ENCODE data around the gene RETREG1.

RETREG1 gene

GRCh38 chr5:16521521-16522483, 95.0 kb downstream of the RETREG1 start:
- no peak for DNase-seq

- no peak for DNase-seq
Observed at GRCh38 chr5:16520841-16521240, 96.0 kb downstream of the RETREG1 start.

- no peak for DNase-seq
Observed at GRCh38 chr5:16519435-16519834, 97.4 kb downstream of the RETREG1 start.

GRCh38 chr5:16518606-16519005, 98.2 kb downstream of the RETREG1 start:
- DNase-seq = no peak

- DNase-seq = no peak
Observed at GRCh38 chr5:16515532-16515931, 101.3 kb downstream of the RETREG1 start.

GRCh38 chr5:16510098-16510497, 106.7 kb downstream of the RETREG1 start:
- DNase-seq = no peak

GRCh38 chr5:16508730-16509531, 107.9 kb downstream of the RETREG1 start:
- no peak for DNase-seq

- no peak for DNase-seq
Observed at GRCh38 chr5:16507716-16508115, 109.1 kb downstream of the RETREG1 start.

- no peak for DNase-seq
Observed at GRCh38 chr5:16505904-16506303, 110.9 kb downstream of the RETREG1 start.

- no peak for DNase-seq
Observed at GRCh38 chr5:16505140-16505891, 111.5 kb downstream of the RETREG1 start.

- no peak for DNase-seq
Observed at GRCh38 chr5:16504571-16504970, 112.2 kb downstream of the RETREG1 start.

GRCh38 chr5:16502866-16503265, 113.9 kb downstream of the RETREG1 start:
- DNase-seq = no peak

- no peak for DNase-seq
Observed at GRCh38 chr5:16500024-16500423, 116.8 kb downstream of the RETREG1 start.

GRCh38 chr5:16497546-16497945, 119.3 kb downstream of the RETREG1 start:
- DNase-seq = no peak

- DNase-seq = no peak
Observed at GRCh38 chr5:16493261-16493660, 123.5 kb downstream of the RETREG1 start.

- peak; percentile 2 for DNase-seq
Observed at GRCh38 chr5:16492398-16493140, 124.2 kb downstream of the RETREG1 start.

- no peak for DNase-seq
Observed at GRCh38 chr5:16490911-16491310, 125.9 kb downstream of the RETREG1 start.

GRCh38 chr5:16489322-16489791, 127.4 kb downstream of the RETREG1 start:
- DNase-seq = peak; percentile 45

- no peak for DNase-seq
Observed at GRCh38 chr5:16487456-16487855, 129.3 kb downstream of the RETREG1 start.

- DNase-seq = no peak
Observed at GRCh38 chr5:16486711-16487111, 130.1 kb downstream of the RETREG1 start.

GRCh38 chr5:16485656-16486055, 131.1 kb downstream of the RETREG1 start:
- DNase-seq = no peak

GRCh38 chr5:16484081-16484480, 132.7 kb downstream of the RETREG1 start:
- no peak for DNase-seq
